EH (cell line): ENCODE data around the gene PHOSPHO1.
"Not testable (repeated sequence)": the region's sequence is repeated elsewhere in the genome, so short reads cannot be mapped to it uniquely, and the experiment has no call there.

Experiments
- DNase-seq: peaks from one replicate; pipeline ENCODE4 v3.0.0-alpha.2; 2015; ENCODE audit warnings: low read depth

The PHOSPHO1 gene, protein sequence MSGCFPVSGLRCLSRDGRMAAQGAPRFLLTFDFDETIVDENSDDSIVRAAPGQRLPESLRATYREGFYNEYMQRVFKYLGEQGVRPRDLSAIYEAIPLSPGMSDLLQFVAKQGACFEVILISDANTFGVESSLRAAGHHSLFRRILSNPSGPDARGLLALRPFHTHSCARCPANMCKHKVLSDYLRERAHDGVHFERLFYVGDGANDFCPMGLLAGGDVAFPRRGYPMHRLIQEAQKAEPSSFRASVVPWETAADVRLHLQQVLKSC

DNA sequence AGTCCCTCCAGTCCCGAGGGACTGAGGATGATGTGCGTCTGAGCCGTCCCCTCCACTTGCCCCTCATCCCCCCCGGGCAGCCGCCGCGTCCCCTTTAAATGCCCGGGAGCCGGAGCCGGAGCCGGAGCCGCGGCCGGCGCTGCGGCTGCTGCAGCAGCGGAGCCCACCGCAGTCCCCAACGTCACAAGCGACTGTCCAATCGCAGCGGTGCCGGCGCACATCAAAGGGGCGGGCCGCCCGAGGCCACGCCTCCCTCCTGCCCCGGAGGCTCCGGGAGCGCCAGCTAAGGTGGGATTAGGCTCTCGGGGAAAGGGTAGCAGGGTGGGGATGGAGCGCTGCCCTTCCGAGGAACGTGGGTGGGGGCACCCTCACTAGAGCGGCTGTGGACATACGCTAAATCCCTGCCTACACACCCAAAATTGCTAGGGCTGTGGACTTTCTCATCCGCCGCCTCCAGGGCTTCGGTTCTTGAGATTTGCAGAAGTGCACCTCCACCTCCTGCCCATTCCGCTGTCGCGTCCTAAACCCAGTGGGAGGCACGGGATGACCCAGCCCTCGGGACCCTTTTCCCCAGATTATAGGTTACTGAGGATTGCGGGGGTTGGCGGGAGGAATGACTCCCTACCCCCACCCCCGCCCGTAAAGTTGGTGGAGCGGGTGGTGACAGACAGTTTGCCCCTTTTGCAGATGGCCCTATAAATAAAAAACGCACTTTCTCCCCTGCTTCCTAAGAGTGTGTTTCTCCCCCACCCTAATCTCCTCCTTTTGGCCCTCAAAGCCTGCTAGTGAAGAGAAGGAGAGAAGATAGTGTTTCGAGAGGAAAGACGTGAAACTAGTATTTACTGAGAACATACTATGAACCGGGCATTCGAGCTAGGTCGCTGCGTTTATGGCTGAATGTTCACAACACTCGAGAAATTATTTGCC lies at the start of gene PHOSPHO1:
PHOSPHO1 (minus strand) TSS at position 152 of the 927 bp plus-strand sequence. CDS start 4,096 bp downstream, outside the sequence.
- peak; percentile 85 for DNase-seq

DNA sequence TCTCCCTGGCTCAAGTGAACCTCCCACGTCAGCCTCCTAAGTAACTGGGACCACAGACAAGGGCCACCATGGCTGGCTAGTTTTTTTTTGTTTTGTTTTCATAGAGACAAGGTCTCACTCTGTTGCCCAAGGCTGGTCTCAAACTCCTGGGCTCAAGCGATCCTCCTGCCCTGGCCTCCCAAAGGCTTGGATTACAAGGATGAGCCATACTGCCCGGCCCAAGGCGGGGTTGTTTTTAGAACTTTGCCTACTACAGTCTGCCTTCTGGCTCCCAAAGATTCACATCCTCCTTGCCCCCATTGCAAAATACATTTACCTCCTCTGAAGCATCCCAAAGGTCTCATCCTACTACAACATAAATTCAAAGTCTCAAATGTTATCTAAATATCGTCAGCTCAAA lies 49.5 kb upstream of the PHOSPHO1 start:
- no peak for DNase-seq

GRCh38 chr17:49279263-49280015 lies 48.9 kb upstream of the PHOSPHO1 start:
- not testable (repeated sequence) for DNase-seq

DNA sequence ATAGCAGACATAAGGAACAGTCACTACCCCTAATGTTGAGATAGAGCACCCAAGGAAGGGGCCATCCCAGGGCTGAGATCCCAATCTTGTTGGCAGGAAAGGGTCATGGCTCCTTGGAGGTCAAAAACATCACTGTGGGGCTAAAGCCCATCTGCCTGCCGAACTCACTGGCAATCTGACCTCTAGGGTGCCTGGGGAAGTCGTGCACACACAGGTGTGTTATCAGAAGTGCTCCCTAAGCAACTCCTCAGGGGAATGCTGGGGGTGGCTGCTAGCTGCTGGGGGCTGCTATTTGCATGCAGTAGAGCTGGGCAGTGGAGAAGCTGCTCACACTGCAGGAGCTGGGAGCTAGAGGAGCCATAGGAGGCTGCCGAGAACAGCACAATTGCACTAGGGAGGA lies 47.5 kb upstream of the PHOSPHO1 start:
- no peak for DNase-seq

- no peak for DNase-seq
Observed at GRCh38 chr17:49277638-49278037, 47.1 kb upstream of the PHOSPHO1 start.

GRCh38 chr17:49275981-49276380 lies 45.4 kb upstream of the PHOSPHO1 start:
- not testable (repeated sequence) for DNase-seq

GRCh38 chr17:49269356-49269755 lies 38.8 kb upstream of the PHOSPHO1 start:
- no peak for DNase-seq

- no peak for DNase-seq
Observed at GRCh38 chr17:49267912-49268311, 37.3 kb upstream of the PHOSPHO1 start.

GRCh38 chr17:49266233-49266632 lies 35.6 kb upstream of the PHOSPHO1 start:
- no peak for DNase-seq

DNA sequence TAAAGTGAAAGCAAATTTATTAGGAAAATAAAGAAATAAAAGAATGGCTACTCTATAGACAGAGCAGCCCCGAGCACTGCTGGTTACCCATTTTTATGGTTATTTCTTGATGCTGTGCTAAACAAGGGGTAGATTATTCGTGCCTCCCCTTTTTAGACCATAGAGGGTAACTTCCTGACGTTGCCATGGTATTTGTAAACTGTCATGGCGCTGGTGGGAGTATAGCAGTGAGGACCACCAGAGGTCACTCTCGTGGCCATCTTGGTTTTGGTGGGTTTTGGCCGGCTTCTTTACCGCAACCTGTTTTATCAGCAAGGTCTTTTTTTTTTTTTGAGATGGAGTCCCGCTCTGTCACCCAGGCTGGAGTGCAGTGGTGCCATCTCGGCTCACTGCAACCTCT lies 31.0 kb upstream of the PHOSPHO1 start:
- not testable (repeated sequence) for DNase-seq

GRCh38 chr17:49260817-49261291 lies 30.3 kb upstream of the PHOSPHO1 start:
- no peak for DNase-seq

- peak; percentile 91 for DNase-seq
Observed at GRCh38 chr17:49260011-49260816, 29.6 kb upstream of the PHOSPHO1 start.

DNA sequence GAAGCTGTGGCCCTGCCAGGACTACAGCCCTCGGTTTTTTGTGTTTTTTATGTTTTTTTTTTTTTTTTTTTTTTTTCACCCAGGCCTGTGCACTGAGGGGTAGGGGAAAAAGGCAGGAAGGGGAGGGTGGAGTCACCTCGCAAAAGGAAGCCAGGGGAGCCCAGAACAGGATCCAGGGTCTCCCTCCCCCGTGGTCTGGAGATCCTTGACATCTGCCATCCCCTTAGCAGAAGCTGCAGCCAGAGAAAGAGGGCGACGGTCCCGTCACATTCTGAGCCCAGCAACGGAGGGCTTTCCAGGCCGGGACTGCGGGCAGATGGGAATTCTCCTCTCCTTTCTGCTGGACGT lies 29.1 kb upstream of the PHOSPHO1 start:
- DNase-seq: no peak

DNA sequence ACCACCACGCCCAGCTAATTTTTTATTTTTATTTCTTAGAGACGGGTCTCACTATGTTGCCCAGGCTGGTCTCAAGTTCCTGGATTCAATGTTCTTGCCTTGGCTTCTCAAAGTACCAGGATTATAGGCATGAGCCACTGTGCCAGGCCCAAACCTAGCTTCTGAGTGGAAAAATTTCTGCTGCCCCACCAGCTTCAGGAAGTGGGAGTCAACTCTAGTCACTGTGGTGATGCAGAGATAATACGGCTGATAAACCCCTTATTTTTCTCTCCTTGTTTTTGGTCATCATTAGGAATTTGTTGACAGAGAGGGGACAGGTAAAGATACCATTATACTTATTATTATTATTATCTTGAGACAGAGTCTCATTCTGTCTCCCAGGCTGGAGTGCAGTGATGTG lies 27.8 kb upstream of the PHOSPHO1 start:
- DNase-seq: no peak

- no peak for DNase-seq
Observed at GRCh38 chr17:49255125-49255524, 24.5 kb upstream of the PHOSPHO1 start.

DNA sequence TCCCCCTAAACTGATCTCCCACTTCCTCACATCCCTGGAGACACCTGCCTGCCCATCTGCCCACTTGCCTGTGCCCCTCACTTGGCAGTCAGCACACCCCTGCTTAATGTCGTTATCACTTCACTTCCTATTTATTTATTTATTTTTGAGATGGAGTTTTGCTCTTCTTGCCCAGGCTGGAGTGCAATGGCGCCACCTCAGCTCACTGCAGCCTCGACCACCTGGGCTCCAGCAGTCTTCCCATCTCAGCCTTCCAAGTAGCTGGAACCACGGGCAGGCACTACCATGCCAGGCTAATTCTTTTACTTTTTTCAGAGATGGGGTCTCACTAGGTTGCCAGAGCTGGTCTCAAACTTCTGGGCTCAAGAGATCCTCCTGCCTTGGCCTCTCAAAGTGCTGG lies 23.5 kb upstream of the PHOSPHO1 start:
- DNase-seq: no peak

GRCh38 chr17:49252148-49252695 lies 21.6 kb upstream of the PHOSPHO1 start:
- peak; percentile 46 for DNase-seq

DNA sequence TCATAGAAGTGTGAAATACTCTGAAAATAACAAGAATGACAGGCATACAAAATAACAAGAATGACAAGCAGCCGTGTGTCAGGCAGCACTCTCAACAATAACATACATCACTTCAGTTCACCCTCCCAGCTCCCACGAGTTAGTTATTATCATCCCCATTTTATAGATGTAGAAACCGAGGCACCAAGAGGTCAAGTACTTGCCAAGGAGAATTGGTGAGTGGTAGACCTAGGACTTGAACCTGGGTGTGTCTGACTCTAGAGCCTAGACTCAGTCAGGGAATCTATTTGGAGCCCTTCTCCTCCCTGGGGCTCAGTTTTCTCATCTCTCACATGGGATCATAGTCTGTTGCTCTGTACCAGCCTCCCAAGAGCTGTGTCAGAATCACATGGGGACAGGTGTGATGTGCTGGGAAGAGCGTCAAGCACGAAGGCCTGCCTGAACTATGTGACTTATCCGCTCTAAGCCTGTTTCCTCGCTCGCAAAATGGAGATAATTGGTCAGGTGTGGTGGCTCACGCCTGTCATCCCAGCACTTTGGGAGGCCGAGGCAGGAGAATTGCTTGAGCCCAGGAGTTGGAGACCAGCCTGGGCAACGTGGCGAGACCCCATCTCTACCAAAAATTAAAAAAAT lies 19.4 kb upstream of the PHOSPHO1 start:
- no peak for DNase-seq

GRCh38 chr17:49249292-49249794 lies 18.8 kb upstream of the PHOSPHO1 start:
- peak; percentile 44 for DNase-seq

DNA sequence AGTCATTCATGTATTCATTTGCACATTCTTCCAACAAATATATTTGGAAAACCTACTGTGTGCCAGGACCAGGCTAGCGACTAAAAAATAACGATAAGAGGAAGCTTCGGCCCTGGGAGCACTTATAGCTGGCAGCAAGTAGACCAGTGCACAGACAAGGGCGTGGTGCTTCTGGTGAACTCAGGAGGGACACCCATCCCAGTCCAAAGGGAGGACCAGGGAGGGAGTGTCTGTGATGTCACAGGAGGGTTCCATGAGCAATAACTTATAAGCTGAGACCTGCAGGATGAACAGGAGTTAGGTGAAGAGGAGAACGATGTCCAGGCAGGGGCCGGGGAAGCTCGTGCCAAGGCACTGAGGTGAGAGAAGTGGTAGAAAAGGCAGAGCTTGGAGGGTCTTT lies 17.4 kb upstream of the PHOSPHO1 start:
- DNase-seq: no peak

GRCh38 chr17:49244839-49245238 lies 14.3 kb upstream of the PHOSPHO1 start:
- DNase-seq: no peak
